NT2/D1 (cell line): ENCODE data around the gene ONECUT3.

Source experiments
- DNase-seq: peaks from one replicate; pipeline ENCODE4 v3.0.0-alpha.2; 2011; ENCODE audit warnings: low read depth, low spot score
- H3K27me3 ChIP-seq: 2 replicates; pipeline ENCODE4 v1.6.0; 2011; ENCODE audit warnings: mild to moderate bottlenecking; ENCODE audit not compliant: insufficient read length, insufficient read depth
- H3K36me3 ChIP-seq: 2 replicates; pipeline ENCODE4 v1.6.1; 2011; ENCODE audit warnings: mild to moderate bottlenecking, low read length, mixed read lengths; ENCODE audit not compliant: insufficient read depth, insufficient read length
- H3K4me1 ChIP-seq: 2 replicates; pipeline ENCODE4 v1.5.1; 2011; ENCODE audit not compliant: insufficient read depth, insufficient read length
- H3K4me3 ChIP-seq: 2 replicates; pipeline ENCODE4 v1.5.1; 2011; ENCODE audit warnings: low read depth; ENCODE audit not compliant: insufficient read length
- H3K9ac ChIP-seq: 2 replicates; pipeline ENCODE4 v1.6.0; 2011; ENCODE audit warnings: low read depth; ENCODE audit not compliant: insufficient read length
- H3K9me3 ChIP-seq: 2 replicates; pipeline ENCODE4 v1.5.1; 2011; ENCODE audit warnings: mild to moderate bottlenecking, low read length; ENCODE audit not compliant: insufficient read depth
- SUZ12 ChIP-seq: IDR thresholded peaks from 2 replicates; pipeline ENCODE4 v1.6.1; 2011; ENCODE audit not compliant: insufficient read length, insufficient read depth; ENCODE audit errors: extremely low read depth
- YY1 ChIP-seq: IDR thresholded peaks from 2 replicates; pipeline ENCODE4 v1.6.1; 2011; ENCODE audit not compliant: insufficient read length, insufficient read depth
- ZNF274 ChIP-seq: IDR thresholded peaks from 2 replicates; pipeline ENCODE4 v1.6.1; 2011; ENCODE audit warnings: mild to moderate bottlenecking, low read depth, low read length

Gene ONECUT3

DNA sequence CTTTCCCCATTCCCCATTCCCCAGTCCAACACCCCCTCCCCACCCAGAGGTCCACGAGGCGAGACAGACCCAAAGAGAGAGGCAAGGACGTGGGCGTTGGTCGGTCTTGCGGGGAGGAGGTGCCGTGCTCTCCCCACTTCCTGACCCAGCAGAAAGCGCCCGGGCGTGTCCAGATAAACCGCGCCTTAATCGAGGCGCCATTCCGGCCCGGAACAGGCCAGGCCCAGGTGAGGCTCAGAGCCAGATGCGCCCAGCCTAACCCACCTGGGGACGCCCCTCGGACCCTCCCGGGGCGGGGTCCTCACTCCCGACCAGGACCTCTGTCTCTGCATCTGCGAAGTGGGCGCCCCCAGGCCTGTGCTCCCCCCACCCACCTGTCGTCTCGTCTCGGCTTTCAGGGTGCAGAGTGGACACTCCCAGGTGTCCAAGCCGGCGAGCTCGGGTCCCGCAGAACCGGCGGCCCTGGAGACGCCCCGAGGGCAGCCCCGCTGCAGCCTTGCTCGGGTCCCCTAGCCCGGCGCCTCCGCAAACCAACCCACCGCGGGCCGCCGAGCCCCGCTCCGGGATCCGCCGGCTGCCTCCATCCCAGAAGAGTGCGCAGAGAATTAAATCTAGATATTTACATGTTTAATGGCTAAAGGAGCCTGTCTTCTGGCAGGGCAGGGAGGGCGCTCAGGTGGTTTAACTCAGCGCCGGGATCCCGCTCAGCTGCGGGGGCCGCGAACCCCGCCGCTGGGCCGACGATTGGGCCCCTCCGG lies 5.0 kb upstream of the ONECUT3 start:
- H3K9me3 ChIP-seq: no peaks in the 10 kb centered on the region
- H3K4me1 ChIP-seq: peaks cover 37% of the 10 kb centered on the region
- DNase-seq: no peak
- H3K36me3 ChIP-seq: no peaks in the 10 kb centered on the region
- H3K27me3 ChIP-seq: peaks cover 75% of the 10 kb centered on the region
- H3K9ac ChIP-seq: peak overlapping the region; percentile 67
- no peak for TF ChIP-seq ZNF274
- no peak for TF ChIP-seq SUZ12
- no peak for TF ChIP-seq YY1
- peak overlapping the region; percentile 37 for H3K4me3 ChIP-seq

- Histone ChIP-seq H3K4me3 (peak overlapping the region; percentile 37), H3K9ac (peak overlapping the region; percentile 67), H3K4me1 (peaks cover 36% of the 10 kb centered on the region), H3K27me3 (peaks cover 80% of the 10 kb centered on the region), H3K9me3 (no peaks in the 10 kb centered on the region), H3K36me3 (no peaks in the 10 kb centered on the region)
- no peak for DNase-seq
- TF ChIP-seq ZNF274 (no peak), SUZ12 (peak; percentile 14), YY1 (no peak)
Observed at GRCh38 chr19:1748873-1749341, 4.4 kb upstream of the ONECUT3 start.

GRCh38 chr19:1749373-1750342 lies 3.6 kb upstream of the ONECUT3 start:
- H3K27me3 ChIP-seq: peaks cover 86% of the 10 kb centered on the region
- no peaks in the 10 kb centered on the region for H3K9me3 ChIP-seq
- peak overlapping the region; percentile 37 for H3K4me3 ChIP-seq
- peaks cover 34% of the 10 kb centered on the region for H3K4me1 ChIP-seq
- no peaks in the 10 kb centered on the region for H3K36me3 ChIP-seq
- no peak for DNase-seq
- peak overlapping the region; percentile 56 for H3K9ac ChIP-seq
- no peak for TF ChIP-seq ZNF274
- peak; percentile 8 for TF ChIP-seq SUZ12

DNA sequence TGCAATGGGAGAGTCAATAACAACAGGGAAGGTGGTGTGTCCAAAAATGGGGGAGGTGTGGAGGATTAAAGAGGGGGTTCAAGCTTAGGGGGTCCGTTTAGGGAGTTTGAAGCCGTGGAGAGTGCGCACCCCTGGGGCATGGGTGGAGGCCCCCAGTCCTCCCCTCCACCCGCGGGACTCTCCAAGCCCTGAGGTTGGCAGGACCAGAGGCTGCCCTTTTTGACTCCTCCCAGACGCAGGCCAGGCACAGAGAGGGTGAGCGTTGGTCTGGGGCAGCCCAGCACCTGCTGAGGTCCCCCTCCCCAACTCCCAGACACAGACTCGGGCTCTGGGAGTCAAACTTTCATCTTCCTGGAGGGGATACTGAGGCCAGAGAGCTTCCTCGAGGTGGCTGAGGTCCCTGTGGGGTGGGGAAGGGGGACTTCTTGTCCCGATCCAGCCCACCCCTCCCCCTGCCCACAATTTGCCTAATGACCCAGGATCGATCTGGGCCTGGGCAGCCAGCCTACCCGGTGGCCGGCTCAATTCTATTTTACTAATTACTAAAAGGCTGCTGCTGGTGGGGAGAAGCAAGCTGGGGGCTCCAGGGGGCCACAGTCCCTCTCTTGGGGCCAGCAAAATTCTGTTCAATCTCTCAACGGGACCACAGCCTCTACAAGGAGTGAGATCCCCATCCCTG lies 2.8 kb upstream of the ONECUT3 start:
- H3K4me3 ChIP-seq: no peak overlapping the region

DNA sequence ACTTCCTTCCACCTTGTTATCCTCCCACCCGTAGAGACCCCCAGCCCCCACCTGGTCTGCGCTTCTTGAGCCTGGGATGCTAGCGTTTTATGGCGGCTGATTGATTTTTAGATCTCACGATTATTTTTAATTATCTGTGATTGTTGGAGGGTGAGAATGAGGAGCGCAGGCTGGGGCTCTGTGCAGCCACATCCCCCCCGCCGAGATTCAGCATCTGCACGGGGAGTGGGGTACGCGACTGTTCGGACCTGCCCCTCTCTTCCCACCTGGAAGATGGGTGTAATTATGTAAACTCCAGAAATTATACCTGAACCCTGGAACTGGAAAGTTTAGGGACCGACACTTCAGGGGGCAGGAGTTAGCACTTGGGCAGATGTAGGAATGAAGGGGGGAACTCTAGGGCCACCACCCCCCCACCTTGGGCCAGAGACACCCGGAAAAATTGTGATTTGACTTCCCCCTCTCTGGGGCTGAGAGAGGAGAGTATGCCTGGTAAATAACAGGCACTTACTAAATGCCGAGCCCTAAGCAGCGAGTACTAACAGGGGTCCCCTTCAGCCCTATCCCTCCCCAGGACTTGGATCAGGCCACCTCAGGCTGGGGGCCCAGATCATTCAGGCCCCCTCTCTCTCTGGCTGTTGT lies 1.8 kb upstream of the ONECUT3 start:
- no peak for TF ChIP-seq YY1
- TF ChIP-seq SUZ12: peak; percentile 88
- no peaks in the 10 kb centered on the region for H3K9me3 ChIP-seq
- no peak for DNase-seq
- no peaks in the 10 kb centered on the region for H3K36me3 ChIP-seq
- peaks cover 36% of the 10 kb centered on the region for H3K4me1 ChIP-seq
- H3K4me3 ChIP-seq: no peak overlapping the region
- H3K27me3 ChIP-seq: peaks cover 98% of the 10 kb centered on the region
- no peak overlapping the region for H3K9ac ChIP-seq

More for the DNA sequence above, 2.8 kb upstream of the ONECUT3 start:
- Histone ChIP-seq H3K36me3 (no peaks in the 10 kb centered on the region), H3K27me3 (peaks cover 91% of the 10 kb centered on the region), H3K9ac (no peak overlapping the region), H3K9me3 (no peaks in the 10 kb centered on the region), H3K4me1 (peaks cover 33% of the 10 kb centered on the region)
- no peak for TF ChIP-seq YY1
- TF ChIP-seq ZNF274: no peak
- TF ChIP-seq SUZ12: no peak
- no peak for DNase-seq

GRCh38 chr19:1752009-1752756 lies 1.1 kb upstream of the ONECUT3 start:
- Histone ChIP-seq H3K9me3 (no peaks in the 10 kb centered on the region), H3K4me3 (no peak overlapping the region), H3K27me3 (peaks cover 98% of the 10 kb centered on the region), H3K36me3 (no peaks in the 10 kb centered on the region), H3K4me1 (peaks cover 35% of the 10 kb centered on the region), H3K9ac (no peak overlapping the region)
- DNase-seq: no peak
- TF ChIP-seq ZNF274: no peak
- peak; percentile 65 for TF ChIP-seq SUZ12
- TF ChIP-seq YY1: no peak
